GM23338 (cell line): ENCODE measurements around the gene AP3S1. TPM values are rescaled to one million over a fixed set of nuclear protein-coding genes. Genes with fewer than 3 reads are reported as not detected.

ENCODE experiments used
- ATAC-seq: fragments of 200-7000 bp; cut with Tn5 transposase; 3 replicates; pipeline ENCODE4 v1.9.1; 2020
- DNase-seq: peaks from one replicate; pipeline ENCODE4 v3.0.0-alpha.2; 2015; ENCODE audit warnings: low spot score
- H2AFZ ChIP-seq: fragments of 200-600 bp; sonication (generic); 2 replicates; pipeline ENCODE4 v1.8.0; 2016; ENCODE audit warnings: antibody characterized with exemption, mild to moderate bottlenecking, moderate library complexity
- H3F3A ChIP-seq: fragments of 200-600 bp; sonication (generic); replicated peaks from 2 replicates; pipeline ENCODE4 v1.8.0; 2017; ENCODE audit warnings: antibody characterized with exemption, mixed run types, low read depth
- H3K27ac ChIP-seq: fragments of 200-600 bp; sonication (generic); 2 replicates; pipeline ENCODE4 v1.6.1; 2016; ENCODE audit warnings: low read depth
- H3K27me3 ChIP-seq: fragments of 200-600 bp; sonication (generic); 2 replicates; pipeline ENCODE4 v1.8.0; 2016; ENCODE audit warnings: mild to moderate bottlenecking, mixed run types, moderate library complexity; ENCODE audit not compliant: insufficient read depth
- H3K36me3 ChIP-seq: fragments of 200-600 bp; sonication (generic); 2 replicates; pipeline ENCODE4 v1.8.0; 2016; ENCODE audit warnings: mild to moderate bottlenecking; ENCODE audit not compliant: insufficient read depth
- H3K4me1 ChIP-seq: fragments of 200-600 bp; sonication (generic); 2 replicates; pipeline ENCODE4 v1.8.0; 2016; ENCODE audit warnings: mild to moderate bottlenecking, moderate library complexity; ENCODE audit not compliant: insufficient read depth
- H3K4me2 ChIP-seq: fragments of 200-600 bp; sonication (generic); 2 replicates; pipeline ENCODE4 v1.7.1; 2017; ENCODE audit warnings: mixed run types
- H3K4me3 ChIP-seq: fragments of 200-600 bp; sonication (generic); 2 replicates; pipeline ENCODE4 v1.6.1; 2016; ENCODE audit warnings: mixed run types
- H3K79me2 ChIP-seq: fragments of 200-600 bp; sonication (generic); replicated peaks from 2 replicates; pipeline ENCODE4 v1.8.0; 2017; ENCODE audit warnings: mild to moderate bottlenecking; ENCODE audit not compliant: insufficient read depth
- H3K9me2 ChIP-seq: fragments of 200-600 bp; sonication (generic); 2 replicates; pipeline ENCODE4 v1.8.0; 2017; ENCODE audit not compliant: insufficient read depth
- H4K20me1 ChIP-seq: fragments of 200-600 bp; sonication (generic); replicated peaks from 2 replicates; pipeline ENCODE4 v1.8.0; 2017; ENCODE audit warnings: mild to moderate bottlenecking; ENCODE audit not compliant: insufficient read depth
- H3K27ac Mint-ChIP-seq: 2 replicates; pipeline ENCODE4 v1.8.0; 2020; ENCODE audit warnings: inconsistent platforms, mild to moderate bottlenecking, moderate library complexity, mixed read lengths
- H3K27me3 Mint-ChIP-seq: 3 replicates; pipeline ENCODE4 v1.8.0; 2022; ENCODE audit warnings: low read depth, mild to moderate bottlenecking, moderate library complexity, mixed read lengths, inconsistent platforms; ENCODE audit not compliant: insufficient read depth, poor library complexity
- H3K36me3 Mint-ChIP-seq: 3 replicates; pipeline ENCODE4 v1.8.0; 2021; ENCODE audit warnings: low read depth, mild to moderate bottlenecking, inconsistent platforms, moderate library complexity, mixed read lengths
- H3K4me1 Mint-ChIP-seq: 3 replicates; pipeline ENCODE4 v1.8.0; 2020; ENCODE audit warnings: mild to moderate bottlenecking, inconsistent platforms, mixed read lengths
- H3K4me3 Mint-ChIP-seq: 3 replicates; pipeline ENCODE4 v1.8.0; 2021; ENCODE audit warnings: moderate library complexity, mild to moderate bottlenecking, inconsistent platforms, mixed read lengths
- H3K9me3 Mint-ChIP-seq: 3 replicates; pipeline ENCODE4 v1.8.0; 2020; ENCODE audit warnings: moderate library complexity, mild to moderate bottlenecking, inconsistent platforms, mixed read lengths
- CREB1 ChIP-seq: fragments of 250-450 bp; sonication (Bioruptor Pico); IDR thresholded peaks from 2 replicates; pipeline ENCODE4 v1.5.0; 2020; ENCODE audit warnings: low read depth, mild to moderate bottlenecking, moderate library complexity
- EZH2 ChIP-seq: fragments of 200-600 bp; sonication (generic); IDR thresholded peaks from one replicate; pipeline ENCODE4 v1.8.0; 2017; ENCODE audit warnings: antibody characterized with exemption, mild to moderate bottlenecking, low read depth; ENCODE audit not compliant: unreplicated experiment
- EZH2phosphoT487 ChIP-seq: fragments of 200-600 bp; sonication (generic); IDR thresholded peaks from one replicate; pipeline ENCODE4 v1.8.1; 2018; ENCODE audit warnings: antibody characterized with exemption; ENCODE audit not compliant: unreplicated experiment
- JUNB ChIP-seq: IDR thresholded peaks from one replicate; pipeline ENCODE4 v1.6.1; 2016; ENCODE audit warnings: antibody characterized with exemption; ENCODE audit not compliant: unreplicated experiment
- NANOG ChIP-seq: IDR thresholded peaks from 2 replicates; pipeline ENCODE4 v1.6.1; 2016; ENCODE audit warnings: antibody characterized with exemption, borderline replicate concordance
- POLR2AphosphoS5 ChIP-seq: IDR thresholded peaks from 2 replicates; pipeline ENCODE4 v1.6.1; 2016; ENCODE audit warnings: antibody characterized with exemption, low read depth
- REST ChIP-seq: IDR thresholded peaks from one replicate; pipeline ENCODE4 v1.6.1; 2018; ENCODE audit warnings: antibody characterized with exemption; ENCODE audit not compliant: unreplicated experiment
- STAT1 ChIP-seq: IDR thresholded peaks from one replicate; pipeline ENCODE4 v1.6.1; 2016; ENCODE audit warnings: antibody characterized with exemption; ENCODE audit not compliant: unreplicated experiment
- ZNF114 ChIP-seq: fragments of 250-450 bp; sonication (Bioruptor Pico); IDR thresholded peaks from 2 replicates; pipeline ENCODE4 v1.5.0; 2020; ENCODE audit warnings: mild to moderate bottlenecking, moderate library complexity
- ZNF331 ChIP-seq: fragments of 250-450 bp; sonication (Bioruptor Pico); IDR thresholded peaks from 2 replicates; pipeline ENCODE4 v1.5.0; 2020; ENCODE audit warnings: low read depth, mild to moderate bottlenecking, moderate library complexity
- ZNF462 ChIP-seq: fragments of 250-450 bp; sonication (Bioruptor Pico); IDR thresholded peaks from 2 replicates; pipeline ENCODE4 v1.5.0; 2020; ENCODE audit warnings: mild to moderate bottlenecking, moderate library complexity
- polyA plus RNA-seq: library from polyadenylated mRNA; unstranded; fragments of >200 nt; fragmentation: Nextera tagmentation; extraction: Ambion mirVana; gene quantifications from 2 replicates; pipeline ENCODE4 v1.2.1, GENCODE V29; 2016
- total RNA-seq: library from RNA; depleted of rRNA; stranded (reverse); fragments of >200 nt; shearing (Covaris generic); gene quantifications from 2 replicates; pipeline ENCODE4 v1.2.3, GENCODE V29; 2014
- TF ChIP-seq, protein P1 (sequence below): IDR thresholded peaks from 2 replicates; pipeline ENCODE4 v1.6.1; 2016; ENCODE audit warnings: antibody characterized with exemption
- TF ChIP-seq, protein P2 (sequence below), 2 experiments: fragments of 200-600 bp in 1 of 2; sonication (generic) in 1 of 2; conservative IDR thresholded peaks; 2 replicates each; pipeline versions ENCODE4 v1.5.1 to v1.6.1; 2016 to 2017; ENCODE audit warnings: antibody characterized with exemption in 2 of 2, low read depth in 2 of 2, mild to moderate bottlenecking in 2 of 2, moderate library complexity in 1 of 2

The AP3S1 gene
- total and polyA plus RNA-seq, 2 experiments from 2014 or later, result 143 to 232 TPM

DNA sequence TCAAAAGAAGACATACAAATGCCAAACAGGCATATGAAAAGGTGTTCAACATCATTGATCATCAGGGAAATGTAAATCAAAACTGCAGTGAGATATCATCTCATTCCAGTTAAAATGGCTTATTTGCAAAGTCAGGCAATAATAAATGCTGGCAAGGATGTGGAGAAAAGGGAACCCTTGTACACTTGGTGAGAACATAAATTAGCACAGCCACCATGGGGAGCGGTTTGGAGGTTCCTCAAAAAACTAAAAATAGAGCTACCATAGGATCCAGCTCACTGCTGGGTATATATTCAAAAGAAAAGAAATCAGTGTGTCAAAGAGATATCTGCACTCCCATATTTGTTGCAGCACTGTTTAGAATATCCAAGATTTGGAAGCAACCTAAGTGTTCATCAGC, 50.3 kb downstream of the AP3S1 start:
- Histone ChIP-seq H3K27ac (no peak overlapping the region), H2AFZ (no peak overlapping the region), H3K79me2 (no peaks in the 10 kb centered on the region), H3K27me3 (no peaks in the 10 kb centered on the region), H3K36me3 (no peaks in the 10 kb centered on the region; the same call in 1 of the 2 replicates), H4K20me1 (no peaks in the 10 kb centered on the region), H3K4me2 (no peak overlapping the region), H3K4me1 (no peaks in the 10 kb centered on the region), H3K4me3 (no peak overlapping the region), H3K9me2 (no peaks in the 10 kb centered on the region), H3F3A (no peaks in the 10 kb centered on the region)
- Mint-ChIP-seq H3K36me3 (no peaks in the 10 kb centered on the region), H3K27me3 (no peaks in the 10 kb centered on the region), H3K27ac (no peak overlapping the region), H3K9me3 (no peaks in the 10 kb centered on the region), H3K4me1 (no peaks in the 10 kb centered on the region), H3K4me3 (no peak overlapping the region)
- TF ChIP-seq, protein P1, sequence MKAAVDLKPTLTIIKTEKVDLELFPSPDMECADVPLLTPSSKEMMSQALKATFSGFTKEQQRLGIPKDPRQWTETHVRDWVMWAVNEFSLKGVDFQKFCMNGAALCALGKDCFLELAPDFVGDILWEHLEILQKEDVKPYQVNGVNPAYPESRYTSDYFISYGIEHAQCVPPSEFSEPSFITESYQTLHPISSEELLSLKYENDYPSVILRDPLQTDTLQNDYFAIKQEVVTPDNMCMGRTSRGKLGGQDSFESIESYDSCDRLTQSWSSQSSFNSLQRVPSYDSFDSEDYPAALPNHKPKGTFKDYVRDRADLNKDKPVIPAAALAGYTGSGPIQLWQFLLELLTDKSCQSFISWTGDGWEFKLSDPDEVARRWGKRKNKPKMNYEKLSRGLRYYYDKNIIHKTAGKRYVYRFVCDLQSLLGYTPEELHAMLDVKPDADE, result no peak
- no peak for TF ChIP-seq ZNF114
- no peak for TF ChIP-seq NANOG
- TF ChIP-seq REST, result no peak
- no peak for TF ChIP-seq EZH2phosphoT487
- no peak for TF ChIP-seq EZH2
- TF ChIP-seq, protein P2, sequence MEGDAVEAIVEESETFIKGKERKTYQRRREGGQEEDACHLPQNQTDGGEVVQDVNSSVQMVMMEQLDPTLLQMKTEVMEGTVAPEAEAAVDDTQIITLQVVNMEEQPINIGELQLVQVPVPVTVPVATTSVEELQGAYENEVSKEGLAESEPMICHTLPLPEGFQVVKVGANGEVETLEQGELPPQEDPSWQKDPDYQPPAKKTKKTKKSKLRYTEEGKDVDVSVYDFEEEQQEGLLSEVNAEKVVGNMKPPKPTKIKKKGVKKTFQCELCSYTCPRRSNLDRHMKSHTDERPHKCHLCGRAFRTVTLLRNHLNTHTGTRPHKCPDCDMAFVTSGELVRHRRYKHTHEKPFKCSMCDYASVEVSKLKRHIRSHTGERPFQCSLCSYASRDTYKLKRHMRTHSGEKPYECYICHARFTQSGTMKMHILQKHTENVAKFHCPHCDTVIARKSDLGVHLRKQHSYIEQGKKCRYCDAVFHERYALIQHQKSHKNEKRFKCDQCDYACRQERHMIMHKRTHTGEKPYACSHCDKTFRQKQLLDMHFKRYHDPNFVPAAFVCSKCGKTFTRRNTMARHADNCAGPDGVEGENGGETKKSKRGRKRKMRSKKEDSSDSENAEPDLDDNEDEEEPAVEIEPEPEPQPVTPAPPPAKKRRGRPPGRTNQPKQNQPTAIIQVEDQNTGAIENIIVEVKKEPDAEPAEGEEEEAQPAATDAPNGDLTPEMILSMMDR (conservative IDR thresholded peaks at IDR 0.05; ENCODE audit: low read depth in 2 of 2), result no peak
- no peak for TF ChIP-seq ZNF462 (CRISPR knock-in tag)
- no peak for TF ChIP-seq JUNB
- TF ChIP-seq CREB1 (CRISPR knock-in tag), result no peak
- no peak for TF ChIP-seq STAT1
- no peak for TF ChIP-seq POLR2AphosphoS5
- TF ChIP-seq ZNF331, result no peak
- ATAC-seq, result no peak
- DNase-seq, result no peak
